GM12801 (cell line): ENCODE data around the gene PPP2R2B.

Experiments
- CTCF ChIP-seq: IDR thresholded peaks from one replicate; pipeline ENCODE4 v1.5.1; 2011; ENCODE audit warnings: control low read depth; ENCODE audit not compliant: insufficient read length; ENCODE audit errors: extremely low read depth

The PPP2R2B gene

DNA sequence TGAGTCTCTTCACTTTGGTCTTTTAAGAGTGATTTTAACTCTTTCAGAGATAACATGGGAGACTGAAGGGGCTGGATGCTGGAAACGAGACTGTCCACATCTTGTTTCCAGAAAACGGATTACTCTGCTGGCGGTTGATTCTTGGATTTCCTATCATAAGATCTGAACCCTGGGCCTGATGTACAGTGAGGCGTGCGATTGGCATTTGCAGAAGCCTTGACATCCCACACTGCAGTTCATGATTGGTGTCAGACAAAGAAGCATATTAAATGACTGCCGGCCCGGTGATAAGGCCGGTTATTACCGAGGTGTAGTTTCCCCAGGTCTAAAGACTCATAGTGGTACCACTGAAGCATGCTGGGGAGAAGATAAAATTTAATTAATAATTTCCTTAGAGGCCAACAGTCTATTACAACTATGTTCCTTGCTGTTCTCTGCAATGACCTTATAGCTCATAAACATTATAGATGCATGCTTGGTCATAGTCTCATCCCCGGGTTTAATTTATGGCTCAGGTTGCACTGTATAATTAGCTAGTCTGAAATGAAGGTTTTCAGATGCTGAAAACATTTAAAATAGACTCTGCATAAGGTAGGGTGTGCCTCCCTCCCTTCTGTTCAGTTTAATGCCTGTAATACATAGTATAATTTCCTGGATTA lies 99.2 kb downstream of the PPP2R2B start:
- no peak for TF ChIP-seq CTCF

- TF ChIP-seq CTCF, result no peak
Measured at GRCh38 chr5:146778795-146779194, 99.8 kb downstream of the PPP2R2B start.

DNA sequence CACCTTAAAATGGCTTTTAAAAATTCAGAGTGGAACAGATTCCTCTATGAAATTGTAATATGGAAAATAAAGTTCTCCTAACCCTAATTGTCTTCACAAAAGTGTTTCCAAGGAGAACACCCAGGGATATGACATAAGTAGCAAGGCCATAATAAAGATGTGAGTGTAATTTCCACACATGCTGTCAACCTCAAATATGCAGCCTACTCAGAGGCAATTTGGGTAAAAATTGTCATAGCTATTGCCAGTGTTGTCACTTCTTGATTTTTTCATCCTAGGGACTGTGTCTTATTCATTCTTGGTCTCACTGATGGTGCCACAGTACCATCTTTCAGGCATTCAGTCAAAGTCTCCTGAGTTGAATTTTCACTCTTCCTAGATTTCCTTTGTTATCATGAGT lies 100.3 kb downstream of the PPP2R2B start:
- no peak for TF ChIP-seq CTCF

DNA sequence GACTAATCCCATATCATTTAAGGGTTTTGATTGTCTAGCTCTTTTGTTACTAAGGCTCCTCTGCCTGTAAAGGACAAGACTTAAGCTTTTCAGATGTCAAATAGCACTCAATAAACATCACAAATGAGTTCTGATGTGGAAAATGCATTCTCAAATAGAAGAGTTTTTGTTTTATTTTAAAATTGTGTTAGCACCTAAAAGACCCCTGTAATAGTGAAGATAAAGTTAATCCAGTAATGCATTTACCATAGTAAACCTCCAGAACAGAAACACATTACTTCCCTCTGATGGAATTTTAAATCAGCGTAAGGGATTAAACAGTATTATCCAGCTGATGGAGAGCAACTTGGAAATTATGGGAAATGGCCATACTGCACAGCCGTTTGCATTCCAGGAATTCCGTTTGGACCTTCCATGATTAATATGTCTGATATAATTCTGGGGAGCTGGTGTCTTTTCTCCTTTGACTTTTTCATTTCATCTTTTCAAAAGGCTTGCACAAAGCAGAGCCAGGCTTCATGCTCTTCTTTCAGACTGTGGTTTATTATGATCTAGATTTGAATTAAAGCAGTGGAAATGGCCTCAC lies 105.6 kb downstream of the PPP2R2B start:
- TF ChIP-seq CTCF, result no peak

DNA sequence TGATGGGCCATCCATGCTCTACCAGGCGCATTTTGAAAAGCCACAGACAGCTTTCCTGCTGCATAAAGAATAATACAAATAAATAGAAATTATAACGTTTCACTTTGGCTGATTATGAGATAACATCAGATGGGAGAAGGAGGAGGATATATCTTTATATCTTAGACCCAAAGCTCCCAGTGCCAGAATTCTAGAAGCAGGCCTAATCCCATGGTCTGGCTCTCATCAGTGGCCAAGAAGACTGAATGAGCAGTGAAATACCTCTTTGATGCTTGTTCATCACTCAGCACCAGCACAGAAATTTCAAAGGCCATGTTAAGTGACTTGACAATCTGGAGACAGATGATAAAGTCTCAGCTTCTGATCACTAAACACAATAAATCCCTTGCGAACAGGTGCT lies 107.6 kb downstream of the PPP2R2B start:
- TF ChIP-seq CTCF, result no peak

DNA sequence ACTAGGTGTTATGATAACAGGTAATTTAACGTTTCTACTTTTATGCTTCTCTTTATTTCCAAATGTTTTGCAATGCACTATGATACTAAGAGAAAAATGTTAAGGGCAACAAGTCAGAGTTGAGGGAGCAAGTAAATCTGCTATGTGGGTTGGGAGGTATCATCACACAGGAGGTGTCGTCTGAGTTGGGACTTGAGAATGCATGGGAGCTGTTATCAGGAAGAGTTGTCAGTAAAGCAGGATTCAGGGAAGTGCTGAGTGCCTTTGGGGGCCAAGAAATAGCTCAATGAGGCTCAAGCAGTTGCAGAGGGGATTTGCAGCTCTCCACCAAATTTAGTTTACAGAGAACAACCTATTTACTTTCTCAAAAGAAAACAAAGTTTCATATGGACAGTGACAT lies 108.0 kb downstream of the PPP2R2B start:
- TF ChIP-seq CTCF, result no peak

DNA sequence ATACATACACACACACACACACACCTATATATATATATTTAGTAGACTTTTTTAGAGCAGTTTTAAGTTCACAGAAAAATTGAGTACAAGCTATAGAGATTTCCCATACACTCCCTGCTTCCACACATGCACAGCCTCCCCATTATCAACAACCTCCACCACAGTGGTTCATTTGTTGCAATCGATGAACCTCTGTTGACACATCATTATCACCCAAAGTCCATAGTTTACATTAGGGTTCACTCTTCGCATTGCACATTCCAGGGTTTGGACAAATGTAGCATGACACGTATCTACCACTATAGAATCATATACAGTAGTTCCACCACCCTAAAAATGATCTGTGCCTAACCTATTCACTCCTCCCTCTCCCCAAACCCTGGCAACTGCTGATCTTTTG lies 111.0 kb downstream of the PPP2R2B start:
- no peak for TF ChIP-seq CTCF

DNA sequence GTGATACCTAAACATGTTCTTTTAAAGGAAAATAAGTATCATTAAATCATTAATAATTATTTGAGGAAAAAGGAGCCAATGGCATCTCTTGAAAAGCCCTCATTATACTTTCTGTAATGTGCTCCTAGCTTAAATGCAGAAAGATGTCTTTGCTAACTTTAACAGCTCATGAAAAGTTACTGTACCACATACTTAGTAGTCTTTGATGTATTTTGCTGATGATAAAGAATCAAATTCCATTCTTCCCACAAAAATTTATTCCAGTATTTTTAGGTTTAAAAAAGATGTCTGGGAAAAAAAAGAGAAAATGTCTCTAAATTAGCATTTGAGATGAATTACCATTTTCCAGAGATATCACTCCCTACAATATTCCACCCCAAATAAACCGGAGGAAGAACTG lies 112.5 kb downstream of the PPP2R2B start:
- no peak for TF ChIP-seq CTCF
